Measurements from ENCODE around the gene DUSP15.

The DUSP15 gene

GRCh38 chr20:31861385-31862156 is 8.8 kb downstream of the DUSP15 start:
- intact Hi-C loops (cut with DNase I) = no loop called here
- DNase-seq = peak in 6 of 10 donors; percentile 32 to 91 (median 67)

- peak in 1 of 10 donors; percentile 82 for DNase-seq
- intact Hi-C loops (cut with DNase I) = no loop called here
These were observed 9.3 kb downstream of the DUSP15 start for GRCh38 chr20:31861135-31861384.

GRCh38 chr20:31860390-31861134 is 9.8 kb downstream of the DUSP15 start:
- DNase-seq = peak in 2 of 10 donors; percentile 58 to 66
- intact Hi-C loops (cut with DNase I) = no loop called here

GRCh38 chr20:31859998-31860380 is 10.3 kb downstream of the DUSP15 start:
- peak in 2 of 10 donors; percentile 26 to 31 for DNase-seq
- intact Hi-C loops (cut with DNase I) = loop anchor here (10.0 kb wide), 1 partner anchor 175 kb away; no protein-coding TSS in a partner anchor

- intact Hi-C loops (cut with DNase I) = loop anchor here (10.0 kb wide), 1 partner anchor 175 kb away; no protein-coding TSS in a partner anchor
- peak in 2 of 10 donors; percentile 18 to 20 for DNase-seq
These were observed 10.9 kb downstream of the DUSP15 start for GRCh38 chr20:31859266-31859997.

- peak in 1 of 10 donors; percentile 4 for DNase-seq
- intact Hi-C loops (cut with DNase I) = loop anchor here (10.0 kb wide), 1 partner anchor 176 kb away; no protein-coding TSS in a partner anchor
These were observed 11.6 kb downstream of the DUSP15 start for GRCh38 chr20:31858760-31859083.

- intact Hi-C loops (cut with DNase I) = loop anchor here (10.0 kb wide), 1 partner anchor 177 kb away; no protein-coding TSS in a partner anchor
- peak in 2 of 10 donors; percentile 67 to 74 for DNase-seq
These were observed 12.2 kb downstream of the DUSP15 start for GRCh38 chr20:31857861-31858759.

GRCh38 chr20:31856516-31856915 is 13.8 kb downstream of the DUSP15 start:
- intact Hi-C loops (cut with DNase I) = loop anchor here (10.0 kb wide), 1 partner anchor 178 kb away; no protein-coding TSS in a partner anchor
- peak in 1 of 10 donors; percentile 59 for DNase-seq

- intact Hi-C loops (cut with DNase I) = loop anchor here (10.0 kb wide), 1 partner anchor 181 kb away; no protein-coding TSS in a partner anchor
- peak in 2 of 10 donors; percentile 11 to 39 for DNase-seq
These were observed 16.8 kb downstream of the DUSP15 start for GRCh38 chr20:31853481-31853880.

GRCh38 chr20:31851240-31851955 is 18.9 kb downstream of the DUSP15 start:
- intact Hi-C loops (cut with DNase I) = loop anchor here (10.0 kb wide), 1 partner anchor 183 kb away; no protein-coding TSS in a partner anchor
- peak in 3 of 10 donors; percentile 31 to 45 (median 33) for DNase-seq

GRCh38 chr20:31849306-31849930 is 20.9 kb downstream of the DUSP15 start:
- intact Hi-C loops (cut with DNase I) = no loop called here
- DNase-seq = no peak

- DNase-seq = no peak
- intact Hi-C loops (cut with DNase I) = no loop called here
These were observed 22.0 kb downstream of the DUSP15 start for GRCh38 chr20:31848088-31848999.

GRCh38 chr20:31846793-31847138 is 23.6 kb downstream of the DUSP15 start:
- intact Hi-C loops (cut with DNase I) = no loop called here
- no peak for DNase-seq

GRCh38 chr20:31845300-31845863 is 24.9 kb downstream of the DUSP15 start, which contains the start of gene FOXS1:
Gene FOXS1, minus strand, starts transcription at chr20:31845604. Its CDS starts 62 bp downstream, at chr20:31845542.
- peak in 1 of 10 donors; percentile 20 for DNase-seq

GRCh38 chr20:31844737-31845299 is 25.5 kb downstream of the DUSP15 start:
- intact Hi-C loops (cut with DNase I) = no loop called here

More at GRCh38 chr20:31845300-31845863, 24.9 kb downstream of the DUSP15 start, which contains the start of gene FOXS1:
- intact Hi-C loops (cut with DNase I) = no loop called here

GRCh38 chr20:31843881-31844280 is 26.4 kb downstream of the DUSP15 start:
- DNase-seq = no peak
- intact Hi-C loops (cut with DNase I) = no loop called here

More at GRCh38 chr20:31844737-31845299, 25.5 kb downstream of the DUSP15 start:
- no peak for DNase-seq

GRCh38 chr20:31843288-31843687 is 27.0 kb downstream of the DUSP15 start:
- no peak for DNase-seq
- intact Hi-C loops (cut with DNase I) = no loop called here

Measured in posterior cingulate gyrus (tissue), 11 donors.